Gastrocnemius medialis (tissue), 4 donors: ENCODE measurements around the gene KIF17.

ENCODE experiments used
- POLR2A ChIP-seq, 2 donors: fragments of 450-650 bp; IDR thresholded peaks; one replicate each; pipeline ENCODE4 v1.6.1; 2017; ENCODE audit warnings: antibody characterized with exemption in 2 of 2, mild to moderate bottlenecking in 2 of 2, moderate library complexity in 2 of 2
- TF ChIP-seq, protein P1 (sequence below), 5 experiments: fragments of 450-650 bp in 3 of 5; fragments of 200-600 bp in 2 of 5; sonication (generic) in 2 of 5; IDR thresholded peaks in 4 of 5; conservative IDR thresholded peaks in 1 of 5; 1 replicate in 4 of 5; 2 replicates in 1 of 5; pipeline ENCODE4 v1.5.1; 2016 to 2019; ENCODE audit warnings: antibody characterized with exemption in 5 of 5, mild to moderate bottlenecking in 3 of 5, moderate library complexity in 3 of 5

GRCh38 chr1:20763417-20763816, 45.6 kb upstream of the KIF17 start:
- TF ChIP-seq POLR2A (IDR thresholded peaks at IDR 0.05), result no peak
- TF ChIP-seq, protein P1, sequence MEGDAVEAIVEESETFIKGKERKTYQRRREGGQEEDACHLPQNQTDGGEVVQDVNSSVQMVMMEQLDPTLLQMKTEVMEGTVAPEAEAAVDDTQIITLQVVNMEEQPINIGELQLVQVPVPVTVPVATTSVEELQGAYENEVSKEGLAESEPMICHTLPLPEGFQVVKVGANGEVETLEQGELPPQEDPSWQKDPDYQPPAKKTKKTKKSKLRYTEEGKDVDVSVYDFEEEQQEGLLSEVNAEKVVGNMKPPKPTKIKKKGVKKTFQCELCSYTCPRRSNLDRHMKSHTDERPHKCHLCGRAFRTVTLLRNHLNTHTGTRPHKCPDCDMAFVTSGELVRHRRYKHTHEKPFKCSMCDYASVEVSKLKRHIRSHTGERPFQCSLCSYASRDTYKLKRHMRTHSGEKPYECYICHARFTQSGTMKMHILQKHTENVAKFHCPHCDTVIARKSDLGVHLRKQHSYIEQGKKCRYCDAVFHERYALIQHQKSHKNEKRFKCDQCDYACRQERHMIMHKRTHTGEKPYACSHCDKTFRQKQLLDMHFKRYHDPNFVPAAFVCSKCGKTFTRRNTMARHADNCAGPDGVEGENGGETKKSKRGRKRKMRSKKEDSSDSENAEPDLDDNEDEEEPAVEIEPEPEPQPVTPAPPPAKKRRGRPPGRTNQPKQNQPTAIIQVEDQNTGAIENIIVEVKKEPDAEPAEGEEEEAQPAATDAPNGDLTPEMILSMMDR (IDR thresholded peaks at IDR 0.05 in 4 of 5, conservative IDR thresholded peaks at IDR 0.05 in 1 of 5), result no peak
